Transverse colon (tissue), 4 donors: ENCODE data around the gene RNPEPL1. TPM values are rescaled to one million over a fixed set of nuclear protein-coding genes. Genes with fewer than 3 reads are reported as not detected.
A peak's percentile ranks its signal among the peaks of the same experiment; 100 is the strongest.

Experiments
- DNase-seq: peaks from one replicate; pipeline ENCODE4 v3.0.0-alpha.2; 2019
- H3K27ac ChIP-seq, 4 donors: fragments of 200-600 bp; sonication (generic); 2 replicates each; pipeline ENCODE4 v1.5.1; 2016 to 2018; ENCODE audit warnings: inconsistent platforms in 4 of 4
- H3K27me3 ChIP-seq: fragments of 200-600 bp; sonication (generic); 2 replicates; pipeline ENCODE4 v1.5.1; 2017; ENCODE audit warnings: inconsistent platforms
- H3K36me3 ChIP-seq, 4 donors: fragments of 200-600 bp; sonication (generic); 2 replicates each; pipeline ENCODE4 v1.5.1; 2017 to 2019; ENCODE audit warnings: inconsistent platforms in 4 of 4
- H3K4me1 ChIP-seq, 4 donors: fragments of 200-600 bp; sonication (generic); 2 replicates each; pipeline ENCODE4 v1.5.1; 2017 to 2020; ENCODE audit warnings: inconsistent platforms in 4 of 4
- H3K4me3 ChIP-seq, 4 donors: fragments of 200-600 bp; sonication (generic); 1 replicate in 1 of 4; 2 replicates in 3 of 4; pipeline versions ENCODE4 v1.5.1 to v1.6.1; 2017 to 2019; ENCODE audit warnings: inconsistent platforms in 4 of 4
- H3K9me3 ChIP-seq, 2 donors: fragments of 200-600 bp; sonication (generic); 2 replicates each; pipeline ENCODE4 v1.5.1; 2017 to 2019; ENCODE audit warnings: inconsistent platforms in 2 of 2
- CTCF ChIP-seq, 5 experiments: fragments of 200-600 bp in 3 of 5; fragments of 450-650 bp in 2 of 5; sonication (generic) in 3 of 5; IDR thresholded peaks; 1 replicate in 2 of 5; 2 replicates in 3 of 5; pipeline ENCODE4 v1.5.1; 2016 to 2017; ENCODE audit warnings: antibody characterized with exemption in 5 of 5, inconsistent platforms in 3 of 5, mild to moderate bottlenecking in 2 of 5, moderate library complexity in 1 of 5
- EP300 ChIP-seq: sonication (generic); formaldehyde crosslinking; IDR thresholded peaks from one replicate; pipeline ENCODE4 v1.6.1; 2017; ENCODE audit warnings: antibody characterized with exemption, low read depth
- POLR2A ChIP-seq: fragments of 450-650 bp; IDR thresholded peaks from one replicate; pipeline ENCODE4 v1.6.1; 2016; ENCODE audit warnings: antibody characterized with exemption, mild to moderate bottlenecking, moderate library complexity
- POLR2AphosphoS5 ChIP-seq, 3 donors: sonication (generic); formaldehyde crosslinking; IDR thresholded peaks; one replicate each; pipeline ENCODE4 v1.6.1; 2016; ENCODE audit warnings: antibody characterized with exemption in 3 of 3
- WGBS, 2 donors: methylation state at CpG; one replicate each; pipeline ENCODE4 v1.1.5; 2018; ENCODE audit warnings: low coverage in 1 of 2; 5-methylcytosine and 5-hydroxymethylcytosine counted together
- in situ Hi-C, 4 donors: fragments of 200-750 bp; cut with MboI; loops; one replicate each; pipeline versions ENCODE4 v1.15.0 to v1.15.1; 2017; ENCODE audit warnings: low sequenced_read_pairs in 3 of 4, low pct_ligation_motif_present in 1 of 4, low pct_unique_long_range_greater_than_20kb in 1 of 4
- intact Hi-C: fragments of 100-400 bp; cut with DNase I; formaldehyde crosslinking; loops from one replicate; pipeline ENCODE4 v1.15.1; 2023; ENCODE audit warnings: low total_unique reads
- total RNA-seq, 4 donors: library from RNA; depleted of rRNA; stranded (reverse); fragments of >200 nt; gene quantifications; one replicate each; pipeline ENCODE4 v1.1.0, GENCODE V29; 2016

Gene RNPEPL1
- total RNA-seq, 4 donors from 2014 or later, result 118 to 208 (median 151) TPM

GRCh38 chr2:240584486-240585031 is 16.3 kb downstream of the RNPEPL1 start:
- Histone ChIP-seq H3K27ac (peak overlapping the region in 3 of 4 donors; percentile 95 to 99 (median 96)), H3K4me1 (peaks cover 27 to 43% (median 36%) of the 10 kb centered on the region in 4 donors), H3K27me3 (no peaks in the 10 kb centered on the region), H3K36me3 (no peaks in the 10 kb centered on the region), H3K4me3 (no peak overlapping the region), H3K9me3 (no peaks in the 10 kb centered on the region)
- 64 to 72% methylated on average over 3 to 4 of the region's 4 CpGs for WGBS, 2 donors
- intact Hi-C loops, result no loop called here
- in situ Hi-C loops, result no loop called here
- peak; percentile 60 for DNase-seq
- TF ChIP-seq POLR2AphosphoS5 (IDR thresholded peaks at IDR 0.05) (no peak), CTCF (IDR thresholded peaks at IDR 0.05) (no peak), POLR2A (no peak), EP300 (no peak)

- WGBS, 2 donors, result 58 to 100% methylated on average over 1 to 6 of the region's 6 CpGs
- peaks cover 23 to 38% (median 31%) of the 10 kb centered on the region in 4 donors for H3K4me1 ChIP-seq
- H3K27ac ChIP-seq, result peak overlapping the region; percentile 89 to 99 (median 96)
- TF ChIP-seq POLR2AphosphoS5 (IDR thresholded peaks at IDR 0.05), result no peak
- no peak for TF ChIP-seq POLR2A
- no peak for TF ChIP-seq CTCF (IDR thresholded peaks at IDR 0.05)
- no peak for TF ChIP-seq EP300
- in situ Hi-C loops, result no loop called here
- H3K9me3 ChIP-seq, result no peaks in the 10 kb centered on the region
- no peaks in the 10 kb centered on the region for H3K27me3 ChIP-seq
- peak; percentile 37 for DNase-seq
- H3K4me3 ChIP-seq, result peak overlapping the region; percentile 91 to 99 (median 92)
- no peaks in the 10 kb centered on the region for H3K36me3 ChIP-seq
- intact Hi-C loops, result no loop called here
Measured at GRCh38 chr2:240585101-240585500, 16.8 kb downstream of the RNPEPL1 start.

GRCh38 chr2:240585681-240586197 is 17.5 kb downstream of the RNPEPL1 start:
- H3K27me3 ChIP-seq, result no peaks in the 10 kb centered on the region
- intact Hi-C loops, result no loop called here
- peak overlapping the region; percentile 91 to 99 (median 92) for H3K4me3 ChIP-seq
- no peaks in the 10 kb centered on the region for H3K9me3 ChIP-seq
- H3K36me3 ChIP-seq, result peaks cover 0 to 2% (median 0%) of the 10 kb centered on the region in 4 donors
- DNase-seq, result no peak
- peak overlapping the region; percentile 89 to 99 (median 96) for H3K27ac ChIP-seq
- H3K4me1 ChIP-seq, result peaks cover 23 to 33% (median 28%) of the 10 kb centered on the region in 4 donors
- no peak for TF ChIP-seq EP300
- TF ChIP-seq CTCF (IDR thresholded peaks at IDR 0.05), result no peak
- TF ChIP-seq POLR2A, result no peak
- no peak for TF ChIP-seq POLR2AphosphoS5 (IDR thresholded peaks at IDR 0.05)
- WGBS, 2 donors, result 7 to 8% methylated on average over 2 to 20 of the region's 20 CpGs
- in situ Hi-C loops, result no loop called here

- peaks cover 23 to 33% (median 28%) of the 10 kb centered on the region in 4 donors for H3K4me1 ChIP-seq
- in situ Hi-C loops, result no loop called here
- H3K9me3 ChIP-seq, result no peaks in the 10 kb centered on the region
- peak within 1 kb of the TSS; percentile 89 to 99 (median 96) for H3K27ac ChIP-seq
- H3K36me3 ChIP-seq, result peaks cover 0 to 5% (median 0%) of the 10 kb centered on the region in 4 donors
- 1% methylated on average over 67 of the region's 88 CpGs; no CpG with 5 or more reads in 1 of the 2 donors for WGBS, 2 donors
- DNase-seq, result peak; percentile 99
- H3K27me3 ChIP-seq, result no peaks in the 10 kb centered on the region
- TF ChIP-seq EP300 (no peak), CTCF (IDR thresholded peaks at IDR 0.05) (peak in 1 of 5 experiments; percentile 21), POLR2A (peak; percentile 72), POLR2AphosphoS5 (IDR thresholded peaks at IDR 0.05) (peak; percentile 73 to 88 (median 86))
- peak within 1 kb of the TSS; percentile 91 to 99 (median 92) for H3K4me3 ChIP-seq
- intact Hi-C loops, result no loop called here
Measured at GRCh38 chr2:240586198-240586918, 18.1 kb downstream of the RNPEPL1 start, which contains the start of gene CAPN10. Gene CAPN10 (plus strand): TSS chr2:240586734. CDS start chr2:240586912, 178 bp downstream.
